Activated CD8-positive, alpha-beta T cell treated with anti-CD3 and anti-CD28 coated beads for 36 hours (primary cell): ENCODE data around the gene VWA2. TPM values are rescaled to one million over a fixed set of nuclear protein-coding genes. Genes with fewer than 3 reads are reported as not detected.

Experiments used
- ATAC-seq: fragments of 200-7000 bp; cut with Tn5 transposase; one replicate; pipeline ENCODE4 v1.10.0; 2021; ENCODE audit warnings: mild to moderate bottlenecking, moderate library complexity
- CTCF ChIA-PET: fragments of 350-600 bp; sonication (Branson Sonifier 250); formaldehyde crosslinking; loops from one replicate; lab custom pipeline; 2021; ENCODE audit warnings: antibody characterized with exemption; lab: Charles Lee
- POLR2A ChIA-PET: fragments of 350-600 bp; sonication (Branson Sonifier 250); formaldehyde crosslinking; loops from one replicate; lab custom pipeline; 2021; ENCODE audit warnings: antibody characterized with exemption; lab: Charles Lee
- DNase-seq: peaks from one replicate; pipeline ENCODE4 v3.0.0-alpha.2; 2020
- H3K27ac Mint-ChIP-seq: one replicate; pipeline ENCODE4 v1.8.0; 2021; ENCODE audit warnings: mild to moderate bottlenecking, mixed read lengths
- H3K27me3 Mint-ChIP-seq: one replicate; pipeline ENCODE4 v1.8.0; 2021; ENCODE audit warnings: mixed read lengths
- H3K36me3 Mint-ChIP-seq: one replicate; pipeline ENCODE4 v1.8.0; 2021; ENCODE audit warnings: low read depth, mixed read lengths
- H3K4me1 Mint-ChIP-seq: one replicate; pipeline ENCODE4 v1.8.0; 2021; ENCODE audit warnings: low read depth, mixed read lengths
- H3K4me3 Mint-ChIP-seq: one replicate; pipeline ENCODE4 v1.8.0; 2021; ENCODE audit warnings: mild to moderate bottlenecking, moderate library complexity, mixed read lengths
- H3K9me3 Mint-ChIP-seq: one replicate; pipeline ENCODE4 v1.8.0; 2021; ENCODE audit warnings: mixed read lengths
- CTCF ChIP-seq: fragments of 200-600 bp; IDR thresholded peaks from one replicate; pipeline ENCODE4 v1.8.0; 2022; ENCODE audit warnings: antibody characterized with exemption, mild to moderate bottlenecking
- intact Hi-C: fragments of 100-400 bp; cut with micrococcal nuclease; formaldehyde crosslinking; loops from one replicate; pipeline ENCODE4 v1.10.0; 2022
- total RNA-seq, 2 experiments: library from RNA; stranded (reverse); gene quantifications; one replicate each; pipeline ENCODE4 v1.2.3, GENCODE V29; 2021

Gene VWA2
- total RNA-seq, 2 experiments from 2014 or later: not detected

GRCh38 chr10:114284346-114285071 lies 45.5 kb downstream of the VWA2 start:
- POLR2A ChIA-PET: no interaction called here
- ATAC-seq: no peak
- Mint-ChIP-seq H3K27me3 (no peaks in the 10 kb centered on the region), H3K36me3 (no peaks in the 10 kb centered on the region), H3K4me3 (no peak overlapping the region), H3K4me1 (no peaks in the 10 kb centered on the region), H3K27ac (no peak overlapping the region), H3K9me3 (no peaks in the 10 kb centered on the region)
- intact Hi-C loops: no loop called here
- no peak for DNase-seq
- no peak for TF ChIP-seq CTCF
- CTCF ChIA-PET: interaction anchor here (0.8 kb wide), 1 partner anchor 20 kb away, joined by 3 read pairs; no protein-coding TSS in a partner anchor

- ChIA-PET POLR2A (interaction anchor here (1.0 kb wide), 1 partner anchor 101 kb away, joined by 3 read pairs; no protein-coding TSS in a partner anchor), CTCF (interaction anchor here (2.7 kb wide), 1 partner anchor 17 kb away, joined by 11 read pairs; no protein-coding TSS in a partner anchor)
- Mint-ChIP-seq H3K27ac (no peak overlapping the region), H3K4me3 (no peak overlapping the region), H3K27me3 (no peaks in the 10 kb centered on the region), H3K36me3 (no peaks in the 10 kb centered on the region), H3K9me3 (no peaks in the 10 kb centered on the region), H3K4me1 (no peaks in the 10 kb centered on the region)
- intact Hi-C loops: no loop called here
- DNase-seq (no peak), ATAC-seq (no peak)
- TF ChIP-seq CTCF: no peak
Measured at GRCh38 chr10:114285961-114286441, 46.9 kb downstream of the VWA2 start.

GRCh38 chr10:114286921-114287320 lies 47.9 kb downstream of the VWA2 start:
- no peaks in the 10 kb centered on the region for H3K27me3 Mint-ChIP-seq
- TF ChIP-seq CTCF: no peak
- DNase-seq (no peak), ATAC-seq (no peak)
- H3K27ac Mint-ChIP-seq: no peak overlapping the region
- ChIA-PET POLR2A (interaction anchor here (1.0 kb wide), 1 partner anchor 100 kb away, joined by 3 read pairs; no protein-coding TSS in a partner anchor), CTCF (interaction anchor here (2.7 kb wide), 1 partner anchor 17 kb away, joined by 11 read pairs; no protein-coding TSS in a partner anchor)
- H3K4me1 Mint-ChIP-seq: no peaks in the 10 kb centered on the region
- intact Hi-C loops: no loop called here
- H3K36me3 Mint-ChIP-seq: no peaks in the 10 kb centered on the region
- no peak overlapping the region for H3K4me3 Mint-ChIP-seq
- no peaks in the 10 kb centered on the region for H3K9me3 Mint-ChIP-seq

- Mint-ChIP-seq H3K4me1 (no peaks in the 10 kb centered on the region), H3K9me3 (no peaks in the 10 kb centered on the region), H3K4me3 (no peak overlapping the region), H3K27me3 (no peaks in the 10 kb centered on the region), H3K36me3 (no peaks in the 10 kb centered on the region), H3K27ac (no peak overlapping the region)
- no peak for DNase-seq
- no peak for TF ChIP-seq CTCF
- ChIA-PET CTCF (interaction anchor here (2.7 kb wide), 1 partner anchor 15 kb away, joined by 11 read pairs; no protein-coding TSS in a partner anchor), POLR2A (no interaction called here)
- ATAC-seq: no peak
- intact Hi-C loops: no loop called here
Measured at GRCh38 chr10:114288424-114289095, 49.5 kb downstream of the VWA2 start.

- ATAC-seq (no peak), DNase-seq (no peak)
- POLR2A ChIA-PET: no interaction called here
- no peaks in the 10 kb centered on the region for H3K4me1 Mint-ChIP-seq
- no peak for TF ChIP-seq CTCF
- no peaks in the 10 kb centered on the region for H3K36me3 Mint-ChIP-seq
- intact Hi-C loops: no loop called here
- H3K4me3 Mint-ChIP-seq: no peak overlapping the region
- CTCF ChIA-PET: no interaction called here
- no peaks in the 10 kb centered on the region for H3K27me3 Mint-ChIP-seq
- H3K9me3 Mint-ChIP-seq: no peaks in the 10 kb centered on the region
- no peak overlapping the region for H3K27ac Mint-ChIP-seq
Measured at GRCh38 chr10:114289096-114289436, 50.0 kb downstream of the VWA2 start.
